DMS 273 treated with DMSO at 0.1 percent for 48 hours (cell line): ENCODE data around the gene TRRAP.

Source experiments
- DNase-seq: peaks from one replicate; lab custom pipeline; 2025; lab: John Stamatoyannopoulos, UW

TRRAP gene

GRCh38 chr7:99006739-99007424 is 128.6 kb downstream of the TRRAP start:
- DNase-seq = no peak

- DNase-seq = no peak
These were observed 129.9 kb downstream of the TRRAP start for GRCh38 chr7:99008181-99008631.

GRCh38 chr7:99008921-99009530 is 130.7 kb downstream of the TRRAP start:
- no peak for DNase-seq

- no peak for DNase-seq
These were observed 131.9 kb downstream of the TRRAP start for GRCh38 chr7:99010281-99010680.

- no peak for DNase-seq
These were observed 133.0 kb downstream of the TRRAP start for GRCh38 chr7:99011341-99011705.

GRCh38 chr7:99011706-99012404 is 133.5 kb downstream of the TRRAP start:
- DNase-seq = no peak

GRCh38 chr7:99012722-99013121 is 134.4 kb downstream of the TRRAP start:
- DNase-seq = no peak

GRCh38 chr7:99013266-99014112 is 135.2 kb downstream of the TRRAP start:
- DNase-seq = no peak

GRCh38 chr7:99014113-99014985 is 136.0 kb downstream of the TRRAP start:
- no peak for DNase-seq

GRCh38 chr7:99016196-99016595 is 137.9 kb downstream of the TRRAP start:
- DNase-seq = no peak

GRCh38 chr7:99019523-99020412 is 141.4 kb downstream of the TRRAP start:
- DNase-seq = no peak

GRCh38 chr7:99020413-99020715 is 142.0 kb downstream of the TRRAP start:
- no peak for DNase-seq

- DNase-seq = no peak
These were observed 143.7 kb downstream of the TRRAP start for GRCh38 chr7:99021941-99022560.

GRCh38 chr7:99024066-99024465 is 145.7 kb downstream of the TRRAP start:
- no peak for DNase-seq

- DNase-seq = no peak
These were observed 148.9 kb downstream of the TRRAP start for GRCh38 chr7:99027241-99027640.

GRCh38 chr7:99027841-99028240 is 149.5 kb downstream of the TRRAP start:
- no peak for DNase-seq

- DNase-seq = no peak
These were observed 150.1 kb downstream of the TRRAP start for GRCh38 chr7:99028261-99028973.

GRCh38 chr7:99029466-99030435 is 151.4 kb downstream of the TRRAP start:
- no peak for DNase-seq
